ENCODE data around the gene SPEF1.

SPEF1 gene

DNA sequence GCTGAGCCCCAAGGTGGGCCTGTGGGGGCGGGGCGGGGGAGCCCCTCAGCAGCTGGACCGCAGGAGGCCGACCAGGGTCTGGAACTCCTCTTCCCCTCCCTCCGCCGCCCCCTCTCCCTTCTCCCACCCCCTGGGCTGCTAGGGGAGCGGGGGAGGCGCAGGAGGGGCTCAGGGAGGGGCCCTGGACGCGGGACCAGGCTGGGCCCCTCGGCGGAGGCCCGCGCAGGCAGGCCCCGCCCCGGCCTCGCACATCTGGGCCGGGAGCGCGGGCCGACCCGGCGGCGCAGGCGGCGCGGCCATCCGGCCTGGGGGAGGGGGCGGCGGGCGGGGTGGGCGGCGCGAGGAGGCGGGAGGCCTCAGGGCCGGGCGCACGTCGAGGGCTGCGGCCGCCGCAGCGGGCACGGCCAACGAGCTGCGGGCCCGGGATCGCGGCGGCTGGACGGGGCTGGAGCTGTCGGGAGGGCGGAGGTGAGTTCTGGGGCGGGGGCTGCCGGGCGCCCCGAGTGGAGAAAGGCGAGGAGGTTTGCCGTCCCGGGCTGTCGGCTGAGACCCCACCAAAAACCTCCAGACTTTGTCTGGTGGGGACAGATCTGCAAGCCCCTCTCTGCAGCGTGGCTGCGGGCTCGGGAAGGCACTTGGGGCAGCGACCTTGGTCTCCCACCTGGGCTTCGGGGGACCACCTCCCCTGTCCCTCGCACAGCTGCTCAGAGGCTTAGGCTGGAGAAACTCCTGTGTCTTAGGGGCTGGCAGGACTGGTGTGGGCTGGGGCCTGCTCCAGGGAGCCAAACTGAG is 48.7 kb downstream of the SPEF1 start, which contains the start of gene HSPA12B:
HSPA12B (plus strand) TSS at position 359 of the 792 bp plus-strand sequence. CDS start 5,990 bp downstream, outside the sequence.
- peaks cover 42% of the 10 kb centered on the region for H3K27me3 Mint-ChIP-seq
- no peak within 1 kb of the TSS for H3K27ac Mint-ChIP-seq
- H3K4me1 Mint-ChIP-seq: no peaks in the 10 kb centered on the region
- no peak within 1 kb of the TSS for H3K4me3 Mint-ChIP-seq
- no peak for ATAC-seq
- no peak for DNase-seq
- H3K9me3 Mint-ChIP-seq: no peaks in the 10 kb centered on the region
- no peaks in the 10 kb centered on the region for H3K36me3 Mint-ChIP-seq (ENCODE audit: low read depth)

DNA sequence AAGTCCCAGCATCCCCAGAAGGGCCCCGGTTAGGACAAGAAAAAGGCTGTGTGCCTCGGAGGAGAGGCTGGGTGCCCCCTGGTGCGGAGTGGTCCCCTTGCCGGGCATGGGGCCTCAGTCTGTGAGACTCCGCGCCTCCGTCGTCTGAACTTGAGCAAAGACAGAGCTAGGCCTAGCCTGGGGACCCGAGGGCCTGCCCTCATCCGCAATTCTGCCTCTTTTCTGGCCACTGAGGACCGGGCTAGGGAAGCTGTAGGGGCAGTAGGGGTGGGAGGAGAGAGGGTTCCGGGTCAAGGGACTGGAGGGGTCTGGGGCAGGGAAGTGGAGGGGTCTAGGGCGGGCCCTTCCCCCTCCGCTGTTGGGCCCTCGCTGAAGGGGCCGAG is 49.3 kb downstream of the SPEF1 start:
- DNase-seq (no peak), ATAC-seq (no peak)
- Mint-ChIP-seq H3K36me3 (ENCODE audit: low read depth) (no peaks in the 10 kb centered on the region), H3K9me3 (no peaks in the 10 kb centered on the region), H3K27ac (no peak overlapping the region), H3K4me1 (no peaks in the 10 kb centered on the region), H3K4me3 (no peak overlapping the region), H3K27me3 (peaks cover 48% of the 10 kb centered on the region)

DNA sequence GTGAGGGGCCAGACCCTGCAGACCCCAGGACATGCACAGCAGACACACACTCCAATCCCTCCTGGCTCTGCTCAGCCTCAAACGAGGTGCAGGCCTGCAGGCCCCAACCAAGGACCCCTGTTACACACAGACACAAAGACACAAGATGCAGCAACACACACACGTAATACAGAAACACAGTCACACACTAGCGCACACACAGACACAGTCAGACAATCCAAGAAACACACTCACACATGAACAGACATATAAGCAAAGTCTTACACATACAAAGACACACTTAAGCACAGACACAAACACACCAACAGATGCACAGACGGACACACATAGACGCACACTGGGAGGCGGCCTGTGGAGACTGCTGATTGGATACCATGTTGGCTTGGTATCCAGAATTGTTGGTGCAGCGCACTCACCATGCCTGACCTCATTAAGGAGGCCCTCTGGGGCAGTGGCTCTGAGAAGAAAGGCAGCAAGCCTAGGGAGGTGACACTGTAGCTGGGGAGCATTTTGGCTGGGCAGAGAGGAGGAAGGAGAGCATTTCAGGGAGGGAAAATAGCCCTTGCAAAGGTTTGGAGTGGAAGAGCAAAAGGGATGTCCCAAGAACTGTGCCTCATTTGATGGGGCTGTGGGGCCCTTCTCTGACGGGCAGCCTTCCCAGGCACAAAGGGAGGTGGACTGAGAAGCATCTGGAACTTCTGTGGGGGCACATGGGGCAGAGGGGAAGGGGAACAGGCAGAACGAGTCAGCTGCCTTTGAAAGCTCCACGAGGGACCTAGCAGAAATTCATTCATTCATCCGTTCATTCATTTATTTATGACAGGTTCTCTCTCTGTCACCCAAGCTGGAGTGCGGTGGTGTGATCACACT is 50.2 kb downstream of the SPEF1 start:
- no peak overlapping the region for H3K4me3 Mint-ChIP-seq
- no peak for DNase-seq
- H3K27me3 Mint-ChIP-seq: peaks cover 49% of the 10 kb centered on the region
- no peaks in the 10 kb centered on the region for H3K4me1 Mint-ChIP-seq
- H3K27ac Mint-ChIP-seq: no peak overlapping the region
- no peaks in the 10 kb centered on the region for H3K36me3 Mint-ChIP-seq (ENCODE audit: low read depth)
- ATAC-seq: no peak
- no peaks in the 10 kb centered on the region for H3K9me3 Mint-ChIP-seq

DNA sequence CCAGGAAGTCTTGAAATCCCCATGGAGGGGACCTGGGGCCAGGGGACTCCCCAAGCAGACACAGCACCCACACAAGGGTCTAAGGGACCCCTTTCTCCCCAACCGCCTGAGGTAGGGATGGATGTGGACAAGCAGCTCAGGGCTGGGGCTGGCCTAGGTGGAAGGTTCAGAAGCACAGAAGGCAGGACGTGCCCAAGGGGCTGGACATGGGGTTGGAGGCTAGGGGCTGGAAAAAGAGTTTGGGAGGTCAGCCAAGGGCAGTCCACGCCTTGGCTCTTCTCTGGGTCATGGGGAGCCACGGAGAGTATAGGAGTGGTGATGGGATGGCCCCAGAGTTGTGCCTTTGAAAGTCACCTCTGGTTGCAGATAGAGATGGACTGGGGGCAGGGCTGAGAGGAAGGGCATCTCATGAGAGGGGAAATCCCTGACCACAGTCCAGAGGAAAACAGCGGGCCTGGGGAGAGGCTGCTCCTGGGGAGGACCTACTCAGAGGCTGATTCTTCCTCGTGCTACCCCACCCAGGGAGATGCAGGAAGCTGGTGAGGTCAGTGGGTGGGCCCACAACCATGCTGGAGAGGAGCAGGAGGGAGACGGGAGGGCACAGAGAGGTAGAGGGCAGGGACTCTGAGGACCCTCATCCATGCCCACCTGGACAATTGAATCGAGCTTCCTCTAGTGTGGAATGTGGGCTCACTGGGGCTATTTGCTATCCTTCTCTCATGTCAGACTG is 51.3 kb downstream of the SPEF1 start:
- no peak for ATAC-seq
- H3K4me3 Mint-ChIP-seq: no peak overlapping the region

DNA sequence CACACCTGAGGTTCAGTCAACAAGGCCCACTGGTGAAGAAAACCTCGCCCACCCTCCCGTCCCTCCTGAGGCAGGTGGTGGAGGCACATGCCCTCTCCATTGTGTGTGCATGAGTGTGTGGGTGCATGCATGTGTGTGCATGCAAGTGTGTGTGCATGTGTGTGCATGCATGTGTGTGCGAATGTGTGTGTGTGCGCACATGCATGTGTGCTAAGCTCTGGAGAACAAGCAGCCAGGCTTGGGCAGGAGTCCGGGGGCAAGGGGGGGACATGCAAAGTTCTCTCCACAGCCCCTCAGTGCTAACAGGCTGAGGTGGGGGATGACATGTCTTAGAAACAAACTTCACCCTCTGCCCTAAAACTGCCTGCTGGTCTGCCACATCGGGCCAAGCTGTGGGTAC is 51.9 kb downstream of the SPEF1 start:
- no peaks in the 10 kb centered on the region for H3K4me1 Mint-ChIP-seq
- DNase-seq: no peak
- no peaks in the 10 kb centered on the region for H3K36me3 Mint-ChIP-seq (ENCODE audit: low read depth)
- H3K27ac Mint-ChIP-seq: no peak overlapping the region
- no peak overlapping the region for H3K4me3 Mint-ChIP-seq
- no peaks in the 10 kb centered on the region for H3K9me3 Mint-ChIP-seq
- ATAC-seq: no peak
- peaks cover 48% of the 10 kb centered on the region for H3K27me3 Mint-ChIP-seq

More for the DNA sequence above, 51.3 kb downstream of the SPEF1 start:
- H3K36me3 Mint-ChIP-seq (ENCODE audit: low read depth): no peaks in the 10 kb centered on the region
- H3K4me1 Mint-ChIP-seq: no peaks in the 10 kb centered on the region
- no peak overlapping the region for H3K27ac Mint-ChIP-seq
- no peak for DNase-seq
- peaks cover 50% of the 10 kb centered on the region for H3K27me3 Mint-ChIP-seq
- no peaks in the 10 kb centered on the region for H3K9me3 Mint-ChIP-seq

DNA sequence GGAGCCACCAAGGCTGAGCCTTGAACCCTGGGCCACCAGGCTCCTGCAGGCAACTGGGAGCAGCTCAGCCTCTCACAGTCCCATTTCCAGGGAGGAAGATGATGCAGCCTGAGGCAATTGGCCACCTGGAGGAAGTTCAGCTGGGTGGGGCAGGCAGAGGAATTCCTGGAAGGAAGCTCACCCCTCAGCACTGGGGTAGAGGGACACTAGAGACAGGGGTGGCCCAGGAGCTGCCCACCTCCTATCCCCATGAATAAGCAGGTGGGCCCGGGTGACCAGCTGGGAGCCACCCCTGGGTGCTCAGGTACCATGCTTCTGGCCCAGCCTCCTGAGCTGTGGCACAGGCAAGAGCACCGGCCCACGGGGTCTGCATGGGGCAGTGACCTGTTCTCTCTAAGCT is 52.4 kb downstream of the SPEF1 start:
- Mint-ChIP-seq H3K4me1 (no peaks in the 10 kb centered on the region), H3K4me3 (no peak overlapping the region), H3K36me3 (ENCODE audit: low read depth) (no peaks in the 10 kb centered on the region), H3K27ac (no peak overlapping the region), H3K9me3 (no peaks in the 10 kb centered on the region), H3K27me3 (peaks cover 51% of the 10 kb centered on the region)
- ATAC-seq: no peak
- DNase-seq: no peak

DNA sequence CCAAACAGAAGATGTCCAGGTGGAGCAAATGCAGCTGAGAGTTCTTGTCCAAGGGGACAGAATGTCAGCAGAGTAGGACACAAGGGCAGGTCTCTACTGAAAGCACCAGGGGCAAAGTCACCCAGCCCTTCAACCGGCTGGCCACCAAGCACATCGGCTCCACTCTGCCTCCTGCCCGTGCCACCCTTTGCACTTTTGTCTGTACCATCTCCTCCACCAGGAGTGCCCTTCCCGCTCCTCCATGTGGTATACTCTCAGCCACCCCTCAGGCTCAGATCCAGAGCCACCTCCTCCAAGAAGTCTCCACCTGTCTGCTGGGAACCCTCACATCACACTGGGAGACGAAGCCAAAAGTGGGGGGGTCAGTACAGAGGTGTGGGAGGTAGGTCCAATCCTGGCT is 52.9 kb downstream of the SPEF1 start:
- H3K27me3 Mint-ChIP-seq: peaks cover 48% of the 10 kb centered on the region
- DNase-seq (no peak), ATAC-seq (no peak)
- no peak overlapping the region for H3K27ac Mint-ChIP-seq
- no peaks in the 10 kb centered on the region for H3K36me3 Mint-ChIP-seq (ENCODE audit: low read depth)
- H3K4me1 Mint-ChIP-seq: no peaks in the 10 kb centered on the region
- no peak overlapping the region for H3K4me3 Mint-ChIP-seq
- H3K9me3 Mint-ChIP-seq: no peaks in the 10 kb centered on the region

All from activated naive CD8-positive, alpha-beta T cell treated with anti-CD3 and anti-CD28 coated beads, Interleukin-2, amount 50 U/mL, for 24 hours (primary cell).